8988T (cell line): ENCODE measurements around the gene ADGRD2.

ENCODE experiments used
- DNase-seq: peaks from one replicate; pipeline ENCODE4 v3.0.0; 2011

Gene ADGRD2

GRCh38 chr9:124439086-124439485 lies 11.2 kb upstream of the ADGRD2 start:
- no peak for DNase-seq

- no peak for DNase-seq
Observed at GRCh38 chr9:124439686-124440243, 10.5 kb upstream of the ADGRD2 start.

- no peak for DNase-seq
Observed at GRCh38 chr9:124440786-124441185, 9.5 kb upstream of the ADGRD2 start.

GRCh38 chr9:124441291-124441690 lies 9.0 kb upstream of the ADGRD2 start:
- no peak for DNase-seq

GRCh38 chr9:124442379-124442778 lies 7.9 kb upstream of the ADGRD2 start:
- DNase-seq = no peak

GRCh38 chr9:124442826-124443225 lies 7.4 kb upstream of the ADGRD2 start:
- DNase-seq = no peak

GRCh38 chr9:124443625-124444024 lies 6.6 kb upstream of the ADGRD2 start:
- DNase-seq = no peak

- DNase-seq = no peak
Observed at GRCh38 chr9:124444166-124444565, 6.1 kb upstream of the ADGRD2 start.

- DNase-seq = no peak
Observed at GRCh38 chr9:124447297-124447661, 3.0 kb upstream of the ADGRD2 start.

GRCh38 chr9:124448019-124448418 lies 2.2 kb upstream of the ADGRD2 start:
- DNase-seq = no peak

- no peak for DNase-seq
Observed at GRCh38 chr9:124449381-124450151, 685 bp upstream of the ADGRD2 start.

GRCh38 chr9:124450931-124451661 lies 845 bp downstream of the ADGRD2 start:
- peak; percentile 51 for DNase-seq

GRCh38 chr9:124452326-124452725 lies 2.1 kb downstream of the ADGRD2 start:
- DNase-seq = peak; percentile 48

GRCh38 chr9:124452841-124453585 lies 2.8 kb downstream of the ADGRD2 start:
- no peak for DNase-seq

- DNase-seq = peak; percentile 46
Observed at GRCh38 chr9:124453586-124454191, 3.4 kb downstream of the ADGRD2 start.

GRCh38 chr9:124454296-124454695 lies 4.0 kb downstream of the ADGRD2 start:
- peak; percentile 24 for DNase-seq

- DNase-seq = peak; percentile 32
Observed at GRCh38 chr9:124454791-124455443, 4.7 kb downstream of the ADGRD2 start.

GRCh38 chr9:124455820-124456219 lies 5.6 kb downstream of the ADGRD2 start:
- no peak for DNase-seq

- DNase-seq = peak; percentile 29
Observed at GRCh38 chr9:124456341-124457078, 6.3 kb downstream of the ADGRD2 start.

GRCh38 chr9:124457079-124457886 lies 7.0 kb downstream of the ADGRD2 start:
- no peak for DNase-seq
